Measurements from ENCODE around the gene GRID2IP.
A peak's percentile ranks its signal among the peaks of the same experiment; 100 is the strongest.

Gene GRID2IP

DNA sequence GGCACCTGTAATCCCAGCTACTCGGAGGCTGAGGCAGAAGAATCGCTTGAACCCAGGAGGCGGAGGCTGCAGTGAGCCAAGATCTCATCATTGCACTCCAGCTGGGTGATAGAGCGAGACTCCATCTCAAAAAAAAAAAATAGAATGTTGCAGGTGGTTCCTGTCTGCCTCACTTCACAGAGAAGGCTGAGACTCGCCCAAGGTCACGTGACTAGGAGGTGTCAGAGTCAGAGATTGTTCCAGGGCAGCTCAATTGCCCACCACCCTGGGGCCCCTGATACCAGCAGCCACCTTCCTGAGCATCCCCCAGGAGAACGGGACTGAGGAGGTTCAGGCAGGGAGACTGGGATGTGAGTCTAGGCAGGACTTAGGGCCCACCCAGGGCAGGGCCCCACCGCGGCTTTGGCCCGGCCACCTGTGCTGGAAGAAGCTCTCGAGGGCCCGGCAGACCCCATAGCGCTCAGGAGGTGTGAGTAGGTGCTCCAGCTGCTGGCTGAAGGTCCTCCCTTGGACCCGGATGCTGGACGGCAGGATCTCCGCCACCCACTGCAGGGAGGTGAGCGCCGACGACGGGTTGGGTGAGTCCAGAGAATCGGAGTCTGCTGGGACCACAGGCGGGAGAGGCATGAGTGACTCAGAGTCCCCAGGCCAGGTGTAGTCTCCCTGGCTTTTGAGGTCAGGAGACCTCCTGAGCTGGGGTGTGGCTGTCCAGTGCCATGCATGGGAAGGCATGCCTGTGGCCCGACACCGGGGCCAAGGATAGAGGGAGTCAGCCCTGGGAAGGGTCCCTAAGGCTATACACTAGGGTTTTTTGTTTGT lies 30.9 kb downstream of the GRID2IP start:
- ChIA-PET POLR2A (no interaction called here), CTCF (no interaction called here)
- no peaks in the 10 kb centered on the region for H3K9me3 ChIP-seq (ENCODE audit: control insufficient read depth, insufficient read depth, low read depth, low read length)
- no peak overlapping the region for H3K4me3 ChIP-seq (ENCODE audit: low read depth, low read length)
- H3K36me3 ChIP-seq (ENCODE audit: control insufficient read depth in 2 of 2, insufficient read depth in 1 of 2, low read length in 2 of 2): no peaks in the 10 kb centered on the region
- H3K4me1 ChIP-seq (ENCODE audit: control insufficient read depth, insufficient read depth, low read length): no peaks in the 10 kb centered on the region
- TF ChIP-seq ZNF350 (tag by site-specific recombination; IDR thresholded peaks at IDR 0.05) (no peak), ZNF174 (tag by site-specific recombination; IDR thresholded peaks at IDR 0.05) (no peak), ZNF423 (tag by site-specific recombination; IDR thresholded peaks at IDR 0.05) (no peak), ZNF558 (tag by site-specific recombination; IDR thresholded peaks at IDR 0.05) (no peak), ZNF335 (tag by site-specific recombination; conservative IDR thresholded peaks at IDR 0.05) (no peak), ZNF114 (tag by site-specific recombination; IDR thresholded peaks at IDR 0.05) (no peak), ZNF777 (tag by site-specific recombination; IDR thresholded peaks at IDR 0.05; ENCODE audit: borderline replicate concordance) (no peak), KLF8 (tag by site-specific recombination; IDR thresholded peaks at IDR 0.05) (no peak), MEIS1 (CRISPR knock-in tag; IDR thresholded peaks at IDR 0.05; ENCODE audit: borderline replicate concordance) (no peak)
- TF ChIP-seq, protein P1, sequence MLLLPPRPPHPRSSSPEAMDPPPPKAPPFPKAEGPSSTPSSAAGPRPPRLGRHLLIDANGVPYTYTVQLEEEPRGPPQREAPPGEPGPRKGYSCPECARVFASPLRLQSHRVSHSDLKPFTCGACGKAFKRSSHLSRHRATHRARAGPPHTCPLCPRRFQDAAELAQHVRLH (tag by site-specific recombination; IDR thresholded peaks at IDR 0.05): no peak
- no peak overlapping the region for H3K27ac ChIP-seq (ENCODE audit: extremely low read depth, low read depth, low read length)

DNA sequence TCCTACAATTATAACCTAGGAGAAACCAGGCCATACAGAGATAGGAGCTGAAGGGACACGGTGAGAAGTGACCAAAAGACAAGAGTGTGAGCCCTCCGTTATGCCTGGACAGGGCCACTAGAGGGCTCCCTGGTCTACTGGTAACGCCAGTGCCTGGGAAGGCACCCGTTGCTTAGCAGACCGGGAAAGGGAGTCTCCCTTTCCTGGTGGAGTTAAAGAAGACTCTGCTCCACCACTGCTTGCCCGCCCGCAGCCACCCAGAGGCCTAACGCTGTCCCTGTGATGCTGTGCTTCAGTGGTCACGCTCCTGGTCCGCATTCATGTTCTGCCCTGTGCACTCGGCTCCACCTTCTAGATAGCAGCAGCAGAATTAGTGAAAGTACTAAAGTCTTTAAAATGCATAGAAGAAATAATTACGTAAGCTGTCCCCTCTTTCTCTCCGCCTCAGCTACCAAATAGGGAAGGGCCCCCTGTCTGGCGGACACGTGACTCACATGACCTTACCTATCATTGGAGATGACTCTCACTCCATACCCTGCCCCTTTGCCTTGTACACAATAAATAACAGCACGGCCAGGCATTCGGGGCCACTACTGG lies 34.8 kb downstream of the GRID2IP start:
- no peaks in the 10 kb centered on the region for H3K9me3 ChIP-seq (ENCODE audit: control insufficient read depth, insufficient read depth, low read depth, low read length)
- no peak overlapping the region for H3K4me3 ChIP-seq (ENCODE audit: low read depth, low read length)
- no peak overlapping the region for H3K27ac ChIP-seq (ENCODE audit: extremely low read depth, low read depth, low read length)
- TF ChIP-seq ZNF549 (tag by site-specific recombination; IDR thresholded peaks at IDR 0.05) (no peak), ZNF561 (tag by site-specific recombination; IDR thresholded peaks at IDR 0.05; ENCODE audit: borderline replicate concordance) (0 out of 2 replicates have a peak, but pooled peaks have one; percentile 56), ZNF24 (tag by site-specific recombination; IDR thresholded peaks at IDR 0.05) (no peak), ZNF426 (tag by site-specific recombination; IDR thresholded peaks at IDR 0.05) (no peak), ZNF521 (tag by site-specific recombination; IDR thresholded peaks at IDR 0.05) (no peak), ZNF707 (tag by site-specific recombination; IDR thresholded peaks at IDR 0.05) (no peak), ZSCAN30 (tag by site-specific recombination; IDR thresholded peaks at IDR 0.05) (peak; percentile 72; the same call in 1 of the 2 replicates), SP7 (tag by site-specific recombination; IDR thresholded peaks at IDR 0.05) (no peak), ZFP3 (tag by site-specific recombination; IDR thresholded peaks at IDR 0.05; ENCODE audit: low read depth) (no peak), ZNF596 (tag by site-specific recombination; IDR thresholded peaks at IDR 0.05) (no peak), ZNF366 (tag by site-specific recombination; conservative IDR thresholded peaks at IDR 0.05) (no peak), ZNF311 (tag by site-specific recombination; IDR thresholded peaks at IDR 0.05; ENCODE audit: borderline replicate concordance) (no peak), ZNF530 (tag by site-specific recombination; IDR thresholded peaks at IDR 0.05; ENCODE audit: low read depth) (no peak), ZNF610 (tag by site-specific recombination; IDR thresholded peaks at IDR 0.05; ENCODE audit: borderline replicate concordance) (no peak), ZNF266 (tag by site-specific recombination; IDR thresholded peaks at IDR 0.05; ENCODE audit: low read depth) (no peak), ZFHX2 (tag by site-specific recombination; conservative IDR thresholded peaks at IDR 0.05) (no peak), ZNF670 (tag by site-specific recombination; IDR thresholded peaks at IDR 0.05; ENCODE audit: low read depth) (no peak), ZNF341 (tag by site-specific recombination; IDR thresholded peaks at IDR 0.05; ENCODE audit: low read depth) (no peak), ZNF621 (tag by site-specific recombination; IDR thresholded peaks at IDR 0.05) (no peak)
- TF ChIP-seq, protein P2, sequence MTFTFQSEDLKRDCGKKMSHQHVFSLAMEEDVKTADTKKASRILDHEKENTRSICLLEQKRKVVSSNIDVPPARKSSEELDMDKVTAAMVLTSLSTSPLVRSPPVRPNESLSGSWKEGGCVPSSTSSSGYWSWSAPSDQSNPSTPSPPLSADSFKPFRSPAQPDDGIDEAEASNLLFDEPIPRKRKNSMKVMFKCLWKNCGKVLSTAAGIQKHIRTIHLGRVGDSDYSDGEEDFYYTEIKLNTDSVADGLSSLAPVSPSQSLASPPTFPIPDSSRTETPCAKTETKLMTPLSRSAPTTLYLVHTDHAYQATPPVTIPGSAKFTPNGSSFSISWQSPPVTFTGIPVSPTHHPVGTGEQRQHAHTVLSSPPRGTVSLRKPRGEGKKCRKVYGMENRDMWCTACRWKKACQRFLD (tag by site-specific recombination; IDR thresholded peaks at IDR 0.05): no peak
- TF ChIP-seq, protein P3, sequence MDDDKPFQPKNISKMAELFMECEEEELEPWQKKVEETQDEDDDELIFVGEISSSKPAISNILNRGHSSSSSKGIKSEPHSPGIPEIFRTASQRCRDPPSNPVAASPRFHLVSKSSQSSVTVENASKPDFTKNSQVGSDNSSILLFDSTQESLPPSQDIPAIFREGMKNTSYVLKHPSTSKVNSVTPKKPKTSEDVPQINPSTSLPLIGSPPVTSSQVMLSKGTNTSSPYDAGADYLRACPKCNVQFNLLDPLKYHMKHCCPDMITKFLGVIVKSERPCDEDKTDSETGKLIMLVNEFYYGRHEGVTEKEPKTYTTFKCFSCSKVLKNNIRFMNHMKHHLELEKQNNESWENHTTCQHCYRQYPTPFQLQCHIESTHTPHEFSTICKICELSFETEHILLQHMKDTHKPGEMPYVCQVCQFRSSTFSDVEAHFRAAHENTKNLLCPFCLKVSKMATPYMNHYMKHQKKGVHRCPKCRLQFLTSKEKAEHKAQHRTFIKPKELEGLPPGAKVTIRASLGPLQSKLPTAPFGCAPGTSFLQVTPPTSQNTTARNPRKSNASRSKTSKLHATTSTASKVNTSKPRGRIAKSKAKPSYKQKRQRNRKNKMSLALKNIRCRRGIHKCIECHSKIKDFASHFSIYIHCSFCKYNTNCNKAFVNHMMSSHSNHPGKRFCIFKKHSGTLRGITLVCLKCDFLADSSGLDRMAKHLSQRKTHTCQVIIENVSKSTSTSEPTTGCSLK (tag by site-specific recombination; IDR thresholded peaks at IDR 0.05): no peak
- TF ChIP-seq, protein P4, sequence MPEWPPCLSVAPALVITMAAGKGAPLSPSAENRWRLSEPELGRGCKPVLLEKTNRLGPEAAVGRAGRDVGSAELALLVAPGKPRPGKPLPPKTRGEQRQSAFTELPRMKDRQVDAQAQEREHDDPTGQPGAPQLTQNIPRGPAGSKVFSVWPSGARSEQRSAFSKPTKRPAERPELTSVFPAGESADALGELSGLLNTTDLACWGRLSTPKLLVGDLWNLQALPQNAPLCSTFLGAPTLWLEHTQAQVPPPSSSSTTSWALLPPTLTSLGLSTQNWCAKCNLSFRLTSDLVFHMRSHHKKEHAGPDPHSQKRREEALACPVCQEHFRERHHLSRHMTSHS (tag by site-specific recombination; IDR thresholded peaks at IDR 0.05): no peak

More for the DNA sequence above, 34.8 kb downstream of the GRID2IP start:
- H3K4me1 ChIP-seq (ENCODE audit: control insufficient read depth, insufficient read depth, low read length): no peaks in the 10 kb centered on the region
- no peaks in the 10 kb centered on the region for H3K36me3 ChIP-seq (ENCODE audit: control insufficient read depth in 2 of 2, insufficient read depth in 1 of 2, low read length in 2 of 2)
- ChIA-PET POLR2A (interaction anchor here (0.6 to 1.0 kb wide), 2 partner anchors 56 to 611 kb away, joined by 3 to 4 read pairs; no protein-coding TSS in a partner anchor), CTCF (interaction anchor here (0.6 to 4.3 kb wide), 26 partner anchors 9 to 1697 kb away, joined by 3 to 42 read pairs (median 3); partner anchors contain the start of gene INTS15)

All from HEK293 (cell line).